AG04450 (cell line): ENCODE results near the gene FCRL6. TPM values are rescaled to one million over a fixed set of nuclear protein-coding genes. Genes with fewer than 3 reads are reported as not detected.

ENCODE experiments used
- CTCF ChIA-PET: fragments of 300-600, 350-600 bp; formaldehyde crosslinking; extraction: SDS; loops from one replicate; lab custom pipeline; 2022; ENCODE audit warnings: antibody characterized with exemption, inconsistent platforms; lab: Charles Lee
- POLR2A ChIA-PET: fragments of 350-600 bp; formaldehyde crosslinking; extraction: SDS; loops from one replicate; lab custom pipeline; 2021; ENCODE audit warnings: antibody characterized with exemption, inconsistent platforms; lab: Yijun Ruan, JAX
- DNase-seq: peaks from one replicate; pipeline ENCODE4 v3.0.0-alpha.2; 2011; ENCODE audit warnings: low read depth, low spot score
- H3K27ac ChIP-seq: one replicate; pipeline ENCODE4 v1.5.1; 2012; ENCODE audit warnings: low read depth, low read length, control low read depth
- H3K27me3 ChIP-seq: one replicate; pipeline ENCODE4 v1.6.0; 2012; ENCODE audit warnings: low read length; ENCODE audit not compliant: control insufficient read depth, insufficient read depth
- H3K4me3 ChIP-seq: 2 replicates; pipeline ENCODE4 v1.5.1; 2011; ENCODE audit warnings: mild to moderate bottlenecking, low read depth, low read length, control low read depth
- H3K9me3 ChIP-seq: 2 replicates; pipeline ENCODE4 v1.5.1; 2012; ENCODE audit warnings: low read length; ENCODE audit not compliant: control insufficient read depth, insufficient read depth
- CTCF ChIP-seq: IDR thresholded peaks from 2 replicates; pipeline ENCODE4 v1.5.1; 2011; ENCODE audit warnings: low read depth, low read length, control low read depth, inconsistent platforms
- polyA plus RNA-seq: library from polyadenylated mRNA; depleted of rRNA; stranded (reverse); fragments of >200 nt; gene quantifications from 2 replicates; pipeline ENCODE4 v1.2.3, GENCODE V29; 2011; rRNA removed
- small RNA-seq: library from RNA; depleted of rRNA; stranded (forward); fragments of <200 nt; gene quantifications from one replicate; pipeline ENCODE3, GENCODE V24; 2012; ENCODE audit warnings: low read depth; ENCODE audit not compliant: insufficient read length

FCRL6 gene
- polyA plus RNA-seq, 1 experiment: not detected

- no peak for DNase-seq
- ChIA-PET POLR2A (no interaction called here), CTCF (interaction anchor here (1.2 kb wide), 1 partner anchor 62 kb away, joined by 3 read pairs; no protein-coding TSS in a partner anchor)
- TF ChIP-seq CTCF: no peak
- no peak overlapping the region for H3K4me3 ChIP-seq
- H3K27me3 ChIP-seq: no peaks in the 10 kb centered on the region
- no peaks in the 10 kb centered on the region for H3K9me3 ChIP-seq
- H3K27ac ChIP-seq: no peak overlapping the region
Measured at GRCh38 chr1:159861218-159861617, 59.1 kb downstream of the FCRL6 start.

GRCh38 chr1:159862031-159862430 lies 59.9 kb downstream of the FCRL6 start:
- ChIA-PET POLR2A (no interaction called here), CTCF (no interaction called here)
- DNase-seq: no peak
- H3K27ac ChIP-seq: no peak overlapping the region
- no peak overlapping the region for H3K4me3 ChIP-seq
- H3K9me3 ChIP-seq: no peaks in the 10 kb centered on the region
- H3K27me3 ChIP-seq: no peaks in the 10 kb centered on the region
- no peak for TF ChIP-seq CTCF

- Histone ChIP-seq H3K27me3 (no peaks in the 10 kb centered on the region), H3K27ac (no peak within 1 kb of the TSS), H3K4me3 (no peak within 1 kb of the TSS), H3K9me3 (no peaks in the 10 kb centered on the region)
- TF ChIP-seq CTCF: no peak
- DNase-seq: no peak
- CTCF ChIA-PET: no interaction called here
- POLR2A ChIA-PET: interaction anchor here (0.6 kb wide), 1 partner anchor 21 kb away, joined by 3 read pairs; no protein-coding TSS in a partner anchor
Measured at GRCh38 chr1:159862557-159862956, 60.4 kb downstream of the FCRL6 start, which contains the start of gene VSIG8. TSS of gene VSIG8 (minus strand) at chr1:159862657. CDS start at chr1:159862521, 136 bp downstream.

GRCh38 chr1:159864262-159864661 lies 62.1 kb downstream of the FCRL6 start:
- TF ChIP-seq CTCF: no peak
- H3K9me3 ChIP-seq: no peaks in the 10 kb centered on the region
- H3K27ac ChIP-seq: no peak overlapping the region
- H3K4me3 ChIP-seq: no peak overlapping the region
- H3K27me3 ChIP-seq: no peaks in the 10 kb centered on the region
- DNase-seq: no peak
- POLR2A ChIA-PET: no interaction called here
- CTCF ChIA-PET: interaction anchor here (0.9 to 1.4 kb wide), 2 partner anchors 10 to 74 kb away, joined by 3 to 4 read pairs; no protein-coding TSS in a partner anchor

Small RNAs within 50 kb of the gene (small RNA-seq; reads per million reads assigned to genes)
- not detected for gene RF00570

Other genes with a start within 250 kb of the FCRL6 start
- gene APCS, start 214.5 kb upstream of the FCRL6 start, polyA plus RNA-seq: not detected in 2 replicates
- gene CRP, start 87.8 kb upstream of the FCRL6 start, polyA plus RNA-seq: not detected in 2 replicates
- 6.0 and 6.1 TPM in 2 replicates for gene DUSP23, start 21.4 kb upstream of the FCRL6 start, polyA plus RNA-seq
- gene SLAMF8, start 24.5 kb downstream of the FCRL6 start, polyA plus RNA-seq: not detected in 2 replicates
- not detected in 2 replicates for gene VSIG8, start 60.3 kb downstream of the FCRL6 start, polyA plus RNA-seq
- gene CFAP45, start 97.8 kb downstream of the FCRL6 start, polyA plus RNA-seq: 0.29 and 0.51 TPM in 2 replicates
- 400 and 472 TPM in 2 replicates for gene TAGLN2, start 123.1 kb downstream of the FCRL6 start, polyA plus RNA-seq
- not detected in 2 replicates for gene IGSF9, start 143.3 kb downstream of the FCRL6 start, polyA plus RNA-seq
- gene SLAMF9, start 151.9 kb downstream of the FCRL6 start, polyA plus RNA-seq: 0.11 TPM in 1 of 2 replicates, not detected in the other
- 5.1 and 6.6 TPM in 2 replicates for gene PIGM, start 229.6 kb downstream of the FCRL6 start, polyA plus RNA-seq